Measurements from ENCODE around the gene CIBAR2. TPM values are rescaled to one million over a fixed set of nuclear protein-coding genes. Genes with fewer than 3 reads are reported as not detected.

CIBAR2 gene
- total RNA-seq, 4 donors from 2014 or later: not detected

DNA sequence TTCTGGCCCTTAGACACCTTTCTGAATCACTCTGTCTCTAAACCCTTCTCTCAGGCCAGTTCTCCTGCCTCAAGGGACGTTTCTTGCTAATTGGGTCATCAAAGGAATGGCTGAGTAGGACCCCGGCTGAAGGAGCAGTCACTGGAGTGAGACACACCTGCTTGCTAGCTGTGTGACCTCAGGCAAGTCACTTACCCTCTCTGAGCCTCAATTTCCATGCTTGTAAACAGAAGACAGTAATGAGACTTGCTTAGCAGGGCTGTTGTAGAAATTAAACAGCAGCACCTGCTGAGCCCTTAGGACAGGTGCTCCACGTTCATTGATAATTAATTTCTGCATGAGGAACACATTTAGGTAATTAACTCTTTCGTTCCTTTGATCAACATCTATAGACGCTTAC lies 6.8 kb downstream of the CIBAR2 start:
- DNase-seq: no peak
- no peak for TF ChIP-seq POLR2A (IDR thresholded peaks at IDR 0.05)
- no peak for TF ChIP-seq CTCF (IDR thresholded peaks at IDR 0.05)
- Histone ChIP-seq H3K27me3 (no peaks in the 10 kb centered on the region), H3K4me3 (no peak overlapping the region), H3K36me3 (no peaks in the 10 kb centered on the region), H3K27ac (no peak overlapping the region), H3K4me1 (peaks cover 0 to 11% (median 4%) of the 10 kb centered on the region in 4 donors), H3K9me3 (no peaks in the 10 kb centered on the region)

DNA sequence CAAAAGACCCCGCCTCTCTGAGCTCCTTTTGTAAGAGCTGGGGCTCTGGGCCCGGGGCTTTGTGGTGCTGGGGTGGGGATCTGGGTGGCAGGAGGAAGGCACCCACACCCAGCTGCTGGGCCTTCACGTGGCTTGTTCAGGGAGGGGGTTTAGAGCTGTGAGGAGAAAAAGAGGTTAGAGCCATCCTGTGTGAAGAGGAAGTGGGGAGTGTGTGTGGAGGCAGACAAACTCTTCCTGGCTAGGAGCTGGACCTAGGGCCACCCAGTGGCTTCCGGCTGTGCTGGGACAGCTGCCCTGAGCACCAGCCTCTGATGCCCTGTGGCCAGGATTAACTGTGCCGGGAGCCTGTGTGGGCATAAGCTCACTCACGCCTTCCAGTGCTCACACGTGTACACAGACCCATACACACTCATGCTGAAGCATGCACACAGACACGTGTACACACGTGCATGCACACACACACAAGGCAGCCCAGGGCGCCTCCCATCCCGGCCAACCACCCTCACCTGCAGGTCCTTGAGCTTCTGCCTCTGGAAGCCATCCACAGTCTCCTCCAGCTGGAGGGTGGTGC lies 7.4 kb downstream of the CIBAR2 start:
- no peak for TF ChIP-seq POLR2A (IDR thresholded peaks at IDR 0.05)
- no peak for TF ChIP-seq CTCF (IDR thresholded peaks at IDR 0.05)
- Histone ChIP-seq H3K4me1 (peaks cover 0 to 11% (median 4%) of the 10 kb centered on the region in 4 donors), H3K36me3 (no peaks in the 10 kb centered on the region), H3K27ac (peak overlapping the region in 1 of 4 donors; percentile 46), H3K9me3 (no peaks in the 10 kb centered on the region), H3K4me3 (no peak overlapping the region), H3K27me3 (no peaks in the 10 kb centered on the region)
- peak in 2 of 3 donors; percentile 62 to 66 for DNase-seq

DNA sequence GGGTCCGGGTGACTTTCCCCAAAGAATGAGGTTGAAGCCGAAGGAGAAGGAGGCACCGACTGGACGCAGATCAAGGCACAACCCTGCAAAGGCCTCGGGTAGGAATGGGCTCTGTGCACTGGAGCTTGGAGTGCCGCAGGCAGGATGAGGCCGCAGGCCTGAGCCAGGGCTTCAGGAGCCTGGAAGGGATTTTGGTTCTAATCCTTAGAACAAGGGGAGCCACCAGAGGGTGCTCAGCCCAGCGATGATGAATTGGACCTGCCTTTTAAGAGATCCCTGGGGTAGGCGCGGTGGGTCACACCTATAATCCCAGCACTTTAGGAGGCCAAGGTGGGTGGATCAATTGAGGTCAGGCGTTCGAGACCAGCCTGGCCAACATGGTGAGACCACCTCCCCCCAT lies 8.1 kb downstream of the CIBAR2 start:
- Histone ChIP-seq H3K36me3 (no peaks in the 10 kb centered on the region), H3K27me3 (no peaks in the 10 kb centered on the region)

GRCh38 chr16:85103114-85104079 lies 8.9 kb downstream of the CIBAR2 start:
- Histone ChIP-seq H3K27ac (no peak overlapping the region), H3K4me1 (peaks cover 0 to 11% (median 4%) of the 10 kb centered on the region in 4 donors), H3K4me3 (no peak overlapping the region), H3K9me3 (no peaks in the 10 kb centered on the region), H3K27me3 (no peaks in the 10 kb centered on the region), H3K36me3 (no peaks in the 10 kb centered on the region)
- peak in 1 of 3 donors; percentile 35 for DNase-seq
- TF ChIP-seq POLR2A (IDR thresholded peaks at IDR 0.05) (no peak), CTCF (IDR thresholded peaks at IDR 0.05) (no peak)

More for the DNA sequence above, 8.1 kb downstream of the CIBAR2 start:
- TF ChIP-seq POLR2A (IDR thresholded peaks at IDR 0.05) (no peak), CTCF (IDR thresholded peaks at IDR 0.05) (no peak)
- no peak for DNase-seq
- no peak overlapping the region for H3K4me3 ChIP-seq
- peak overlapping the region in 1 of 4 donors; percentile 46 for H3K27ac ChIP-seq
- peaks cover 0 to 11% (median 4%) of the 10 kb centered on the region in 4 donors for H3K4me1 ChIP-seq
- H3K9me3 ChIP-seq: no peaks in the 10 kb centered on the region

GRCh38 chr16:85101956-85102630 lies 10.2 kb downstream of the CIBAR2 start:
- H3K4me3 ChIP-seq: no peak overlapping the region
- H3K9me3 ChIP-seq: no peaks in the 10 kb centered on the region
- TF ChIP-seq POLR2A (IDR thresholded peaks at IDR 0.05) (no peak), CTCF (IDR thresholded peaks at IDR 0.05) (no peak)
- no peak for DNase-seq
- H3K27me3 ChIP-seq: no peaks in the 10 kb centered on the region
- no peak overlapping the region for H3K27ac ChIP-seq
- H3K4me1 ChIP-seq: peaks cover 0 to 11% (median 4%) of the 10 kb centered on the region in 4 donors
- no peaks in the 10 kb centered on the region for H3K36me3 ChIP-seq

All from Peyer's patch (tissue), 4 donors.